WI38 (cell line): ENCODE measurements around the gene STARD13.

Experiments used
- H3K4me3 ChIP-seq: 2 replicates; pipeline ENCODE4 v1.5.1; 2011; ENCODE audit warnings: low read depth, mild to moderate bottlenecking, control low read depth, low read length
- CTCF ChIP-seq: IDR thresholded peaks from 2 replicates; pipeline ENCODE4 v1.5.1; 2012; ENCODE audit warnings: low read depth, mild to moderate bottlenecking, control low read depth, low read length

STARD13 gene

GRCh38 chr13:33260168-33261098, 25.1 kb downstream of the STARD13 start:
- H3K4me3 ChIP-seq: no peak overlapping the region
- no peak for TF ChIP-seq CTCF

- H3K4me3 ChIP-seq: no peak overlapping the region
- no peak for TF ChIP-seq CTCF
Measured at GRCh38 chr13:33259296-33259695, 26.3 kb downstream of the STARD13 start.

GRCh38 chr13:33258808-33259193, 26.8 kb downstream of the STARD13 start:
- no peak overlapping the region for H3K4me3 ChIP-seq
- no peak for TF ChIP-seq CTCF

GRCh38 chr13:33257841-33258807, 27.4 kb downstream of the STARD13 start:
- no peak overlapping the region for H3K4me3 ChIP-seq
- TF ChIP-seq CTCF: no peak

- no peak overlapping the region for H3K4me3 ChIP-seq
- TF ChIP-seq CTCF: no peak
Measured at GRCh38 chr13:33256148-33256840, 29.3 kb downstream of the STARD13 start.

GRCh38 chr13:33252135-33252534, 33.4 kb downstream of the STARD13 start:
- no peak for TF ChIP-seq CTCF
- H3K4me3 ChIP-seq: no peak overlapping the region
